ENCODE measurements around the gene PIK3AP1.

GRCh38 chr10:96606216-96606615 is 114.1 kb downstream of the PIK3AP1 start:
- TF ChIP-seq EZH2 (optimal IDR thresholded peaks at IDR 0.05; ENCODE audit: low read depth, low read length) (no peak), EZH2phosphoT487 (IDR thresholded peaks at IDR 0.05; ENCODE audit: low read length) (no peak), CTCF (IDR thresholded peaks at IDR 0.05; ENCODE audit: low read length) (no peak)
